K562 (cell line): ENCODE data around the gene PTGR1. TPM values are rescaled to one million over a fixed set of nuclear protein-coding genes. Genes with fewer than 3 reads are reported as not detected.

Experiments used
- ATAC-seq: fragments of 200-7000 bp; cut with Tn5 transposase; 3 replicates; pipeline ENCODE4 v1.9.1; 2020; ENCODE audit warnings: moderate library complexity
- BruUV-seq: library from RNA; stranded (reverse); fragments of 400-500 nt; replicated peaks from 2 replicates; lab custom pipeline; 2021; lab: Mats Ljungman, UMichigan
- CTCF ChIA-PET: fragments of 300-600 bp; formaldehyde crosslinking; extraction: SDS; loops from one replicate; lab custom pipeline; 2021; ENCODE audit warnings: low intra/inter-chr PET ratio; lab: Yijun Ruan, JAX
- POLR2A ChIA-PET: fragments of 300-600, 350-650 bp; sonication (Branson Sonifier 250); formaldehyde crosslinking; extraction: SDS; loops from one replicate; lab custom pipeline; 2021; ENCODE audit warnings: antibody characterized with exemption, inconsistent platforms; lab: Yijun Ruan, JAX
- DNase-seq, 4 experiments: peaks; one replicate each; pipeline versions ENCODE4 v3.0.0 to v3.0.0-alpha.2; 2011 to 2018; ENCODE audit warnings: low spot score in 3 of 4, mixed read lengths in 3 of 4; ENCODE audit errors: extremely low read depth in 1 of 4
- FAIRE-seq: peaks from 2 replicates; lab custom pipeline; 2011; peaks lifted over from hg19 to GRCh38; lab: Jason Lieb, UNC
- H2AFZ ChIP-seq: 2 replicates; pipeline ENCODE4 v1.6.0; 2011; ENCODE audit warnings: low read depth, low read length, control low read depth, inconsistent platforms
- H3K27ac ChIP-seq: fragments of 200-600 bp; 3 replicates; pipeline ENCODE4 v1.8.0; 2011; ENCODE audit warnings: low read depth, mild to moderate bottlenecking, control low read depth, inconsistent platforms, low read length, moderate library complexity, mixed read lengths; ENCODE audit errors: extremely low read depth
- H3K27me3 ChIP-seq, 2 experiments: fragments of 300-600 bp in 1 of 2; 2 replicates in 1 of 2; 3 replicates in 1 of 2; pipeline versions ENCODE4 v1.6.0 to v1.8.0; 2011; ENCODE audit warnings: inconsistent platforms in 2 of 2, low read length in 2 of 2, mild to moderate bottlenecking in 1 of 2, mixed read lengths in 1 of 2, moderate library complexity in 1 of 2; ENCODE audit not compliant: control insufficient read depth in 2 of 2, insufficient read depth in 2 of 2
- H3K36me3 ChIP-seq: fragments of 300-600 bp; 3 replicates; pipeline ENCODE4 v1.8.0; 2011; ENCODE audit warnings: mild to moderate bottlenecking, low read length, inconsistent platforms; ENCODE audit not compliant: control insufficient read depth, insufficient read depth
- H3K4me1 ChIP-seq, 2 experiments: fragments of 200-600 bp in 1 of 2; replicated peaks in 1 of 2; 2 replicates in 1 of 2; 3 replicates in 1 of 2; pipeline versions ENCODE4 v1.5.1 to v1.8.0; 2011; ENCODE audit warnings: inconsistent platforms in 2 of 2, low read length in 2 of 2, mild to moderate bottlenecking in 1 of 2, mixed read lengths in 1 of 2, moderate library complexity in 1 of 2; ENCODE audit not compliant: control insufficient read depth in 2 of 2, insufficient read depth in 2 of 2
- H3K4me2 ChIP-seq: 2 replicates; pipeline ENCODE4 v1.6.1; 2011; ENCODE audit warnings: low read length, control low read depth, inconsistent platforms, mixed read lengths; ENCODE audit not compliant: insufficient read depth
- H3K4me3 ChIP-seq: fragments of 200-600 bp; sonication (generic), shearing (Covaris generic); 2 replicates; pipeline ENCODE4 v1.5.1; 2016; ENCODE audit warnings: control low read depth, inconsistent platforms
- H3K79me2 ChIP-seq: fragments of 200-600 bp; 3 replicates; pipeline ENCODE4 v1.8.0; 2011; ENCODE audit warnings: low read length, inconsistent platforms; ENCODE audit not compliant: control insufficient read depth, insufficient read depth
- H3K9ac ChIP-seq, 2 experiments: 2 replicates each; pipeline versions ENCODE4 v1.6.0 to v1.6.1; 2011; ENCODE audit warnings: low read depth in 2 of 2, low read length in 2 of 2, control low read depth in 1 of 2, inconsistent platforms in 1 of 2, mild to moderate bottlenecking in 1 of 2, mixed read lengths in 1 of 2; ENCODE audit not compliant: insufficient read depth in 1 of 2
- H3K9me1 ChIP-seq: one replicate; pipeline ENCODE4 v1.6.0; 2011; ENCODE audit warnings: inconsistent platforms, mild to moderate bottlenecking, low read length, moderate library complexity; ENCODE audit not compliant: control insufficient read depth, insufficient read depth
- H3K9me3 ChIP-seq: replicated peaks from 2 replicates; pipeline ENCODE4 v1.5.1; 2011; ENCODE audit warnings: low read depth, low read length, inconsistent platforms; ENCODE audit not compliant: control insufficient read depth, insufficient read depth
- H4K20me1 ChIP-seq: replicated peaks from 2 replicates; pipeline ENCODE4 v1.6.1; 2011; ENCODE audit warnings: low read length, inconsistent platforms, mixed read lengths; ENCODE audit not compliant: control insufficient read depth, insufficient read depth
- ADNP ChIP-seq: fragments of 200-800 bp; sonication (Bioruptor generic); IDR thresholded peaks from 2 replicates; pipeline ENCODE4 v1.6.1; 2016; ENCODE audit warnings: missing genetic modification characterization, missing compliant biosample characterization
- CHD1 ChIP-seq: fragments of 200-600 bp; sonication (generic); IDR thresholded peaks from one replicate; pipeline ENCODE4 v1.6.1; 2012; ENCODE audit warnings: mild to moderate bottlenecking, moderate library complexity, low read length, inconsistent platforms
- DACH1 ChIP-seq: fragments of 450-650 bp; IDR thresholded peaks from 2 replicates; pipeline ENCODE4 v1.6.1; 2018; ENCODE audit not compliant: partially characterized antibody
- GABPB1 ChIP-seq: sonication (generic); formaldehyde crosslinking; IDR thresholded peaks from 2 replicates; pipeline ENCODE4 v1.8.0; 2022; ENCODE audit warnings: mild to moderate bottlenecking, missing genetic modification reagents
- HDAC1 ChIP-seq, 2 experiments: fragments of 450-650 bp; IDR thresholded peaks; 2 replicates each; pipeline ENCODE4 v1.6.1; 2016 to 2017; ENCODE audit warnings: inconsistent platforms in 1 of 2, mild to moderate bottlenecking in 1 of 2, moderate library complexity in 1 of 2
- SRSF9 ChIP-seq: fragments of 200-400 bp; formaldehyde crosslinking; IDR thresholded peaks from 2 replicates; pipeline ENCODE4 v1.6.1; 2017; ENCODE audit warnings: low read depth, low read length, borderline replicate concordance
- ZNF347 ChIP-seq: fragments of 450-650 bp; formaldehyde crosslinking; IDR thresholded peaks from 2 replicates; pipeline ENCODE4 v1.4.0; 2020; ENCODE audit warnings: low read depth, mild to moderate bottlenecking, moderate library complexity
- in situ Hi-C: fragments of 300-500 bp; cut with MboI; formaldehyde crosslinking; loops from 4 replicates; pipeline ENCODE4 v1.15.0; 2018; ENCODE audit warnings: inconsistent platforms, mixed read lengths
- intact Hi-C: fragments of 100-400 bp; cut with micrococcal nuclease; formaldehyde crosslinking; loops from 2 replicates; pipeline ENCODE4 v1.14.2; 2022
- polyA plus RNA-seq, 8 experiments: library from polyadenylated mRNA; depleted of rRNA in 4 of 8; stranded (reverse) in 5 of 8; unstranded in 3 of 8; fragments of >200 nt; fragmentation: Nextera tagmentation in 2 of 8; fragmentation: Illumina TruSeq in 1 of 8; extraction: Ambion mirVana in 2 of 8; extraction: Trizol in 1 of 8; gene quantifications; 2 replicates each; pipeline versions ENCODE4 v1.2.1 to v1.2.3, GENCODE V29; 2011 to 2014; ENCODE audit warnings: inconsistent platforms in 1 of 8, missing spikeins in 1 of 8
- total RNA-seq, 7 experiments: library from RNA; depleted of rRNA in 6 of 7; stranded (reverse); fragments of >200 nt in 6 of 7; fragmentation: Illumina TruSeq in 2 of 7; extraction: Trizol in 2 of 7; gene quantifications; 2 replicates each; pipeline versions ENCODE4 v1.2.1 to v1.2.3, GENCODE V29; 2011 to 2021; ENCODE audit warnings: low replicate concordance in 1 of 7
- TF ChIP-seq, protein P1 (sequence below): fragments of 250-450 bp; sonication (Bioruptor Pico); IDR thresholded peaks from 2 replicates; pipeline ENCODE4 v1.5.0; 2020; ENCODE audit warnings: mild to moderate bottlenecking, borderline replicate concordance

Gene PTGR1
- total and polyA plus RNA-seq, 9 of the 15 experiments (the other 6 are each of a cell fraction or from before 2014, with no cell fraction given): 0.22 TPM; not detected in 8

DNA sequence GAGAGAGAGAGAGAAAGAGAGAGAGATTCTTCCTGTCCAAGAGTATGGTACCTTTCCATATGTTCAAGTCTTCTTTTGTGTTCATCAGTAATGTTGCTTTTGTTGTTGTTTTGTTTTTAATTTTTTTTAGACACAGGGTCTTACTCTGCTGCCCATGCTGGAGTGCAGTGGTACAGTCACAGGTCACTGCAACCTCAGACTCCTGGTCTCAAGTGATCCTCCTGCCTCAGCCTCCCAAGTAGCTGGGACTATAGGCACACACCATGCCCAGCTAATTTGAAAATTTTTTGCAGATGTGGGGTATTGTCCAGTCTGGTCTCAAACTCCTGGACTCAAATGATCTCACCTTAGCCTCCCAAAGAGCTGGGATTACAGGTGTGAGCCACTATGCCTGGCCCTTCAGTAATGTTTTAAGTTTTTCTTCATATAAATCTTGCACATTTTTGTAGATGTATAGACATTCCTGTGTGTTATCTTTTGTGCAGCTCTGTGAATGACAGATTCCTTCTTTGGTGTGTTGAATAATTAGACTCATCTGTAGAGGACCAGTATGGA is 38.2 kb downstream of the PTGR1 start:
- POLR2A ChIA-PET: interaction anchor here (1.3 kb wide), 1 partner anchor 15 kb away, joined by 4 read pairs; no protein-coding TSS in a partner anchor
- Histone ChIP-seq H4K20me1 (no peaks in the 10 kb centered on the region), H3K4me3 (no peak overlapping the region), H3K4me2 (no peak overlapping the region), H3K27ac (no peak overlapping the region), H3K9me3 (no peaks in the 10 kb centered on the region), H3K79me2 (no peaks in the 10 kb centered on the region), H2AFZ (no peak overlapping the region), H3K9me1 (no peaks in the 10 kb centered on the region), H3K9ac (no peak overlapping the region), H3K4me1 (no peaks in the 10 kb centered on the region), H3K27me3 (peaks cover 0 to 8% of the 10 kb centered on the region in 2 experiments; a peak in 1 of 5 replicates), H3K36me3 (no peaks in the 10 kb centered on the region)
- in situ Hi-C loops (no loop called here), intact Hi-C loops (no loop called here)
- no TSS peak for BruUV-seq
- ATAC-seq (no peak), FAIRE-seq (no peak), DNase-seq (no peak)
- CTCF ChIA-PET: no interaction called here
- TF ChIP-seq SRSF9 (no peak), DACH1 (no peak), ZNF347 (CRISPR knock-in tag) (no peak), CHD1 (no peak), HDAC1 (IDR thresholded peaks at IDR 0.05) (no peak), GABPB1 (CRISPR knock-in tag) (no peak), ADNP (no peak)
- TF ChIP-seq, protein P1, sequence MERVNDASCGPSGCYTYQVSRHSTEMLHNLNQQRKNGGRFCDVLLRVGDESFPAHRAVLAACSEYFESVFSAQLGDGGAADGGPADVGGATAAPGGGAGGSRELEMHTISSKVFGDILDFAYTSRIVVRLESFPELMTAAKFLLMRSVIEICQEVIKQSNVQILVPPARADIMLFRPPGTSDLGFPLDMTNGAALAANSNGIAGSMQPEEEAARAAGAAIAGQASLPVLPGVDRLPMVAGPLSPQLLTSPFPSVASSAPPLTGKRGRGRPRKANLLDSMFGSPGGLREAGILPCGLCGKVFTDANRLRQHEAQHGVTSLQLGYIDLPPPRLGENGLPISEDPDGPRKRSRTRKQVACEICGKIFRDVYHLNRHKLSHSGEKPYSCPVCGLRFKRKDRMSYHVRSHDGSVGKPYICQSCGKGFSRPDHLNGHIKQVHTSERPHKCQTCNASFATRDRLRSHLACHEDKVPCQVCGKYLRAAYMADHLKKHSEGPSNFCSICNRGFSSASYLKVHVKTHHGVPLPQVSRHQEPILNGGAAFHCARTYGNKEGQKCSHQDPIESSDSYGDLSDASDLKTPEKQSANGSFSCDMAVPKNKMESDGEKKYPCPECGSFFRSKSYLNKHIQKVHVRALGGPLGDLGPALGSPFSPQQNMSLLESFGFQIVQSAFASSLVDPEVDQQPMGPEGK (CRISPR knock-in tag): no peak
